Activated CD4-positive, CD25-positive, alpha-beta regulatory T cell treated with anti-CD3 and anti-CD28 coated beads, Interleukin-2, amount 50 U/mL, for 24 hours (primary cell): ENCODE results near the gene CMIP.
"Not testable (repeated sequence)": the region's sequence is repeated elsewhere in the genome, so short reads cannot be mapped to it uniquely, and the experiment has no call there.

Source experiments
- ATAC-seq, 2 donors: fragments of 150-1000 bp; cut with Tn5 transposase; one replicate each; pipeline ENCODE4 v1.10.0; 2021; ENCODE audit warnings: mild to moderate bottlenecking in 1 of 2, moderate library complexity in 1 of 2

CMIP gene

GRCh38 chr16:81421536-81421935 is 23.1 kb upstream of the CMIP start:
- ATAC-seq, result no peak

GRCh38 chr16:81422153-81422552 is 22.5 kb upstream of the CMIP start:
- ATAC-seq, result not testable (repeated sequence)

GRCh38 chr16:81424771-81425170 is 19.8 kb upstream of the CMIP start:
- ATAC-seq, result peak; percentile 72 to 73

- ATAC-seq, result no peak
Observed at GRCh38 chr16:81427219-81427618, 17.4 kb upstream of the CMIP start.

- ATAC-seq, result no peak
Observed at GRCh38 chr16:81429045-81429521, 15.5 kb upstream of the CMIP start.

GRCh38 chr16:81431554-81432353 is 12.9 kb upstream of the CMIP start:
- ATAC-seq, result no peak

- no peak for ATAC-seq
Observed at GRCh38 chr16:81432937-81433557, 11.6 kb upstream of the CMIP start.

- ATAC-seq, result no peak
Observed at GRCh38 chr16:81435103-81435502, 9.5 kb upstream of the CMIP start.

GRCh38 chr16:81435567-81435966 is 9.0 kb upstream of the CMIP start:
- no peak for ATAC-seq

GRCh38 chr16:81436386-81436785 is 8.2 kb upstream of the CMIP start:
- ATAC-seq, result peak in 1 of 2 donors; percentile 41

GRCh38 chr16:81437865-81438264 is 6.7 kb upstream of the CMIP start:
- ATAC-seq, result no peak

- ATAC-seq, result no peak
Observed at GRCh38 chr16:81440888-81441761, 3.5 kb upstream of the CMIP start.

GRCh38 chr16:81442220-81442915 is 2.2 kb upstream of the CMIP start:
- no peak for ATAC-seq

- no peak for ATAC-seq
Observed at GRCh38 chr16:81442916-81443687, 1.5 kb upstream of the CMIP start.

GRCh38 chr16:81443688-81444447 is 740 bp upstream of the CMIP start:
- no peak for ATAC-seq

- ATAC-seq, result peak; percentile 22 to 36
Observed at GRCh38 chr16:81445143-81445961, 744 bp downstream of the CMIP start.

- no peak for ATAC-seq
Observed at GRCh38 chr16:81445966-81446906, 1.6 kb downstream of the CMIP start.

GRCh38 chr16:81446907-81447268 is 2.3 kb downstream of the CMIP start:
- ATAC-seq, result no peak
